ENCODE measurements around the gene GTF2IRD1. TPM values are rescaled to one million over a fixed set of nuclear protein-coding genes. Genes with fewer than 3 reads are reported as not detected.
"Not testable (repeated sequence)": the region's sequence is repeated elsewhere in the genome, so short reads cannot be mapped to it uniquely, and the experiment has no call there.

GTF2IRD1 gene, protein sequence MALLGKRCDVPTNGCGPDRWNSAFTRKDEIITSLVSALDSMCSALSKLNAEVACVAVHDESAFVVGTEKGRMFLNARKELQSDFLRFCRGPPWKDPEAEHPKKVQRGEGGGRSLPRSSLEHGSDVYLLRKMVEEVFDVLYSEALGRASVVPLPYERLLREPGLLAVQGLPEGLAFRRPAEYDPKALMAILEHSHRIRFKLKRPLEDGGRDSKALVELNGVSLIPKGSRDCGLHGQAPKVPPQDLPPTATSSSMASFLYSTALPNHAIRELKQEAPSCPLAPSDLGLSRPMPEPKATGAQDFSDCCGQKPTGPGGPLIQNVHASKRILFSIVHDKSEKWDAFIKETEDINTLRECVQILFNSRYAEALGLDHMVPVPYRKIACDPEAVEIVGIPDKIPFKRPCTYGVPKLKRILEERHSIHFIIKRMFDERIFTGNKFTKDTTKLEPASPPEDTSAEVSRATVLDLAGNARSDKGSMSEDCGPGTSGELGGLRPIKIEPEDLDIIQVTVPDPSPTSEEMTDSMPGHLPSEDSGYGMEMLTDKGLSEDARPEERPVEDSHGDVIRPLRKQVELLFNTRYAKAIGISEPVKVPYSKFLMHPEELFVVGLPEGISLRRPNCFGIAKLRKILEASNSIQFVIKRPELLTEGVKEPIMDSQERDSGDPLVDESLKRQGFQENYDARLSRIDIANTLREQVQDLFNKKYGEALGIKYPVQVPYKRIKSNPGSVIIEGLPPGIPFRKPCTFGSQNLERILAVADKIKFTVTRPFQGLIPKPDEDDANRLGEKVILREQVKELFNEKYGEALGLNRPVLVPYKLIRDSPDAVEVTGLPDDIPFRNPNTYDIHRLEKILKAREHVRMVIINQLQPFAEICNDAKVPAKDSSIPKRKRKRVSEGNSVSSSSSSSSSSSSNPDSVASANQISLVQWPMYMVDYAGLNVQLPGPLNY
- 6.1 and 7.4 TPM in 2 replicates for total RNA-seq

DNA sequence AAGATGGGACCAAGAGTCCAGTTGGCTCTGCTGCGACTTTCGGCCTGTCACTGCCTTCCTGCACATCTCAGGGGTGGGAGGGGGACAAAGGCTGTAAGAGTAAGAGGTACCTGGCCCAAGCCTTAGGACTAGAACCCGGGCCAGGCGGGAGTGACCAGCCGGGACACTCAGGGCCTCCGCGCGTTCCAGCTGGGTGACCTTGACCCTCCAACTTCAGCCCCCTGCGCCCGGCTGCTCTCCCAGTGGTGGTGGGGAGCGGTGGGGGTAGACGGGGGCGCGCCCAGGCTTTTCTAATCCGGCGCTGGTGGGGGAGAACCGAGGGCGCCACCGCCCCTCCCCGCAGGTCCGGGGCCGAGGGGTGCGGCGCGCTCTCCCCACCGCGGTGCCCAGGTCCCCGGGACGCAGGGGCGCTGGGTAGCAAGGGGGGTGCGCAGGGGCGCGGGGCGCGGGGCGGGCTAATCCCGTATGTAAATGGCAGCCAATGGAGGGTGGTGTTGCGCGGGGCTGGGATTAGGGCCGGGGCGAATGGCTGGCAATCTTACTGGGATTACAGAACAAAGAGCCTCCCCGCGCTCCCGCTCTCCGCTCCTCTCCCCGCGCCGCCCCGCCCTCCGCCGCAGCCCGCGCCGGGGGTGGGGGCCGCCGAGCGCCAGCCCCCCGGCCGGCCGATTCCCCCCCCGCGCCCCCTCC is at the start of gene GTF2IRD1:
Gene GTF2IRD1 (plus strand): TSS at position 585 of the 690 bp plus-strand sequence. CDS start 54,175 bp downstream, outside the sequence.
- DNase-seq: peak; percentile 68

DNA sequence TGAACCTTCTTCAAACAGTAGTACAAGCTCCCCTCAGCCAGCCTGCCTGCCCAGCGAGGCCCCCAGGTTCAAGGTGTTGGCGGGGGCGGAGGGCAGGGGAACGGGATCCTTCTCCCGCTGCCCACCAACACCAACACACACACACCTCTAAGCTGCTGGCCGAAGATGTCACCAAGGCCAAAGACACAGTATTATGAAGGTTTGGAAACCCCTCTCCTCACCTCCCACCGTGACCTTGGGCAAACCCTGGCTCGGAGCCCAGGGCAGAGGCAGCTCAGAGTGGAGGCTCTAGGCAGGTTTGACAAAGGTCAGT is 49.4 kb upstream of the GTF2IRD1 start:
- DNase-seq: no peak

DNA sequence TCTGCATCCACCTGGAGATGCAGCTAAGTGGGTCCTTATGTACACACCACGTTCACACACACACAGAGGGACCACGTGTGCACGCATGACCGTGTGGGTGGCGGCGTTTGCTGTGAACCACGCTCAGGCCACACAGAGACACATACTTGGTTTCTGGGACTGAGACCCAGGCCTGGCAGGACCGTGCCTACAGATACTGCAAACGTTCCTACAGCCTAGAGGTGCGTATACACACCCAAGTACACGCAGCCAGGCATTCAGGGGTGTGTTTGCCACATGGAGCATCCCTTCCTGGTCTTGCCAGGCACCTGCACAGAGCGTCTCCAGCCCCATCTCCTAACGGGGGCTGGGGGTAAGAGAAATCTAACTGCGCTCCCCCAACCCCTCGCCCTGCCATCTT is 49.0 kb upstream of the GTF2IRD1 start:
- DNase-seq: no peak

DNA sequence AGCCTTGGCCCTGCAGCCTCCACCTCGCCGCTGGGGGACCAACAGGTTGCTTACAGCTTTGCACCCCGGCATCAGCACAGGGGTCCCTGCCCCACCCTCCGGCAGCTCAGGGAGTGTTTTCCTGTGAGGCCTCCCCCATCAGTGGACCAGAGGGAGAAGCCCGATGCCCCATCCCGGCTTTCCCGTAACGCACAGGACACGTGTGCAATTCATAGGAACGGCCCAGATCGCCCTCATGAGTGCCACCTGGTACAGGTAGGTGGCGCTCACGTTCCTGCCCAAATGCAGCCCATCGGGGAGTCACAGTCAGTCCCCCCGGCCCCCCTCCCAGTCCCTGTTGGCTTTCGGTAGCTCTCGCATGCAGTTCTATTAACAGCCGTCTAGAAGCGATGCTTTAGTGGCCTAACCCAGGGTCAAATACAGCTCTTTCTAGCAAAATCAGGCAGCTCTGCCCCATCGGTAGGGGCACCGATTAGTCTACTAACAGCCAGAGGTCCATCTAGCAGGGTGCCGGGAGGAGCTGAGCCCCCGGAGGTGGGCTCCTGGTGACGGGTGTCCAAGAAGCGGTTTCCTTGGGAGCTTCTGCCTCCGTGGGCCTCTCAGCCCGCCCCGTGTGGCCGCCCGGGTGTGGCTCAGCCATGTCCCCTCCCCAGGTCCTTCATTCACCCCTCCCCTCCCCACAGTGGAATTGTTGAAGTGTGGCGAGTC is 48.4 kb upstream of the GTF2IRD1 start:
- peak; percentile 33 for DNase-seq

DNA sequence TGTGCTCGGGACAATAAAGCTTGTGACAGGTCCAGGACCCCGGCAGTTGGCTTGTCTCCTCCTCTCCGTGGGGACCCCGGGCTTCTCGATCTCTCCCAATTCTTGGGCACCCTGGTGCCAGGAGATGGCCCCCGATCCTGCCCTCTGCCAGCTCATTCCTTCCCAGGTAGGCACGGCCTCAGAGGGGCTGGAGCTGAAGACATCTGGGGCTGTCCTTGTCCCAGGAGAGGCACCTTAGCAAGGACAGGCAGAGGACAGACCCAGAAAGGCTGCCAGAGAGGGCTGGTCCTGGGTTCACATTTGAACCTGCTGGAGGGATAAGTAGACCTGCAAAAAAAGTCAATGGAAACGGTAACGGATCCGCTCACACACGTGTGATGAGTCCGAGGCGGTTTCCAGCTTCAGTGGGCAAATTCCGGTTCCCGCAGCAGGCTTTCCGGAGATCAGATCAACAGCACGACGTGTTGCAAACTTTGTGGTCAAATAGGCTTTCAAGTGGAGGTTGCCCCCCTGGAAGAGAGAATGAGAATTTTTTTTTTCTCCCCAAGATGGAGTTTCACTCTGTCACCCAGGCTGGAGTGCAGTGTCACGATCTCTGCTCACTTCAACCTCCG is 47.7 kb upstream of the GTF2IRD1 start:
- DNase-seq: no peak

DNA sequence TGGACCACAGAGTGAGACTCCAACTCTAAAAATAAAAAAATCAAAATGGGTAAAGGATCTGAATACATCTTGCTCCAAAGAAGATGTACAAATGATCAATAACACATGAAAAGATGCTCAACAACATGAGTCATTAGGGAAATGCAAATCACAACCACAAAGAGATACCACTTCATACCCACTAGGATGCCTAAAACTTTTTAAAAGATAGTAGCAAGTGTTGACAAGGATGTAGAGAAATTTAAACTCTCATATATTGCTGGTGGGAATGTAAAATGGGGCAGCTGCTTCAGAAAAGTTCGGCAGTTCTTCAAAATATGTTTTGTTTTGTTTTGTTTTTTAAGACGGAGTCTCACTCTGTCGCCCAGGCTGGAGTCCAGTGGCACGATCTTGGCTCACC is 45.7 kb upstream of the GTF2IRD1 start:
- DNase-seq: no peak

DNA sequence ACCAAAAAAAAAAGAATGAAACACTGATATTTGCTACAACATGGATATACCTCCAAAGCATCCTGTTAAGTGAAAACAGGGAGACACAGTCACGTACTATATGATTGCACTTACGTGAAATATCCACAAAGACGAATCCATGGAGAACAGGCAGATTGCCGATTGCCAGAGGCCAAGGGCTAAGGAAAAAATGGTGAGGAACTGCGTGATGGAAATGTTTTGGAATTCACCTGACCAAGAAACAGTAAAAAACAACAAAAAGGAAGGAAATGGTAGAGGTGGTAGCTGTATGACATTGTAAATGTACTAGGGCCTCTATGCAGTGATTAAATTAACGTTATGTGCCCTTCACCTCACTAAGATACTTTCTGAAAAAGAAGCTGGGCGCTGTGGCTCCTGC is 44.1 kb upstream of the GTF2IRD1 start:
- peak; percentile 35 for DNase-seq

DNA sequence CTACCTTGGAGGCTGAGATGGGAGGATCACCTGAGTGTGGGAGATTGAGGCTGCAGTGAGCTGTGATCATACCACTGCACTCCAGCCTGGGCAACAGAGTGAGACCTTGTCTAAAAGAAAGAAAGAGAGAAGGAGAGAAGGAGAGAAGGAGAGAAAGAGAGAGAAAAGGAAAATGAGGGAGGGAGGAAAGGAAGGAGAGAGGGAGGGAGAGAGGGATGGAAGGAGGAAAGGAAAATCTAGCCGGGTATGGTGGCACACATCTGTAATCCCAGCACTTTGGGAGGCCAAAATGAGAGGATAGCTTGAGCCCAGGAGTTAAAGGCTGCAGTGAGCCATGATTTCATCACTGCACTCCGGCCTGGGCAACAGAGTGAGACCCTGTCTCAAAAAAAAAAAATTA is 42.9 kb upstream of the GTF2IRD1 start:
- no peak for DNase-seq

DNA sequence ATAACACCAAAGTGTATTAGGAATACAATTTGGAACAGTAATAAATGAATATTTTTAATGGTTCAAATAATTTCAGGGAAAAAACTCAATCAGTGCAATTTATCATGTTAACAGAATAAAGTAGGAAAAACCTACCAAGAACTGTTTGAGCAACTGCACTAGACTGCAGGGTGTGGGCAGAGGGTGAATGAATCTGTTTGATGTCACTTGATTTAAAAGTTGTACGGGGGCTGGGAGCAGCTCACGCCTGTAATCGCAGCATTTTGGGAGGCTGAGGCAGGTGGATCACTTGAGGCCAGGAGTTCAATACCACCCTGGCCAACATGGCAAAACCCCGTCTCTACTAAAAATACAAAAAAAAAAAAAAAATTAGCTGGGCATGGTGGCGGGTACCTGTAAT is 42.1 kb upstream of the GTF2IRD1 start:
- not testable (repeated sequence) for DNase-seq

DNA sequence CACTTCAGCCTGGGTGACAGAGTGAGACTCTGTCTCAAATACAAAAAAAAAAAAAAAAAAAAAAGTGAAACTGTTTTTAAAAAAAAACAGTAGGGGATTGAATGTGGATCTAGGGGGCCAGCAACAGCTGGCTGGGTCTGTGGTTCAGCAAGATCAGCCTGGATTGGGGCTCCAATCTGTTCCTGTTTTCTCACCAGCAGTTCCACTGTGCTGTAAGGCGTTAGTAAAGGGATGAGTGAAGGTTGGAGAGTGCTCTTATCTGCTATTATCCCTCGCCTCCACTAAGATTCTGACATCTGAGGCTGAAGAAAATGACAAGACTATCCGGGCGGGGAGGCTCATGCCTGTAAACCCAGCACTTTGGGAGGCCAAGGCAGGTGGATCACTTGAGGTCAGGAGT is 41.6 kb upstream of the GTF2IRD1 start:
- no peak for DNase-seq

DNA sequence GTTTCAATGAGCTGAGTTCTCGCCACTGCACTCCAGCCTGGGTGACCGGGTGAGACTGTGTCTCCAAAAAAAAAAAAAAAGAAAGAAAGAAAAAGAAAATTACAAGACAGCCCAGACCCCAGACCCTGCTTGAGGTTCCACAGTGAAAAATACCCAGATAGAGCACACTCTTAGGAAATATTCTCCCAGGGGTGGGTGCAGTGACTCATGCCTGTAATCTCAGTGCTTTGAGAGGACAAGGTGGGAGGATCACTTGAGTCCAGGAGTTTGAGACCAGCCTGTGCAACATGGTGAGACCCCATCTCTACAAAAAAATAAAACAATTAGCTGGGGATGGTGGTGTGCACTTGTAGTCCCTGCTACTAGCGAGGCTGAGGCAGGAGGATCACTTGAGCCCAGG is 41.1 kb upstream of the GTF2IRD1 start:
- no peak for DNase-seq

DNA sequence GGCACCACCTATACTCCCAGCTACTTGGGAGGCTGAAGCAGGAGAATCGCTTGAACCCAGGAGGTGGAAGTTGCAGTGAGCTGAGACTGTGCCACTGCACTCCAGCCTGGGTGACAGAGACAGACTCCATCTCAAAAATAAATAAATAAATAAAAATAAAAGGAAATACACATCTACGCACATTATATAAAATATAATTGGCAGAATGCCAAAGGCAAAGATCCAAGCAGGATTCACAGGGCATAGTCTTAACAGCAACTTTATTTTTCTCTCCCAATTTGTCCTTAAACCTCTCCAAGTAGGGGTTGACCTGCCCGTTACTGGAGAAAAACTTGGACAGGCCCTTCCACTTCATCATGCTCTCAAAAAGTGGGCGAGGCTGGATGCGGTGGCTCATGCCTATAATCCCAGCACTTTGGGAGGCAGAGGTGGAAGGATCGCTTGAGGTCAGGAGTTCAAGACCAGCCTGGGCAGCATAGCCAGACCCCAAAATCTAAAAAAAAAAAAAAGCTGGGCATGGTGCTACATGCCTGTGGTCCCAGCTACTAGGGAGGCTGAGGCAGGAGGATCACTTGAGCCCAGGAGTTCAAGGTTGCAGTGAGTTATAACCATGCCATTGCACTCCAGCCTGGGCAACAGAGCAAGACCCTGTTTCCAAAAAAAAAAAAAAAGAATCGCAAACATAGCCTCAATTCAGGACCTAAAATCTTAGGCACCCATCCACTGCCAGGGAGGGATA is 38.9 kb upstream of the GTF2IRD1 start:
- not testable (repeated sequence) for DNase-seq

DNA sequence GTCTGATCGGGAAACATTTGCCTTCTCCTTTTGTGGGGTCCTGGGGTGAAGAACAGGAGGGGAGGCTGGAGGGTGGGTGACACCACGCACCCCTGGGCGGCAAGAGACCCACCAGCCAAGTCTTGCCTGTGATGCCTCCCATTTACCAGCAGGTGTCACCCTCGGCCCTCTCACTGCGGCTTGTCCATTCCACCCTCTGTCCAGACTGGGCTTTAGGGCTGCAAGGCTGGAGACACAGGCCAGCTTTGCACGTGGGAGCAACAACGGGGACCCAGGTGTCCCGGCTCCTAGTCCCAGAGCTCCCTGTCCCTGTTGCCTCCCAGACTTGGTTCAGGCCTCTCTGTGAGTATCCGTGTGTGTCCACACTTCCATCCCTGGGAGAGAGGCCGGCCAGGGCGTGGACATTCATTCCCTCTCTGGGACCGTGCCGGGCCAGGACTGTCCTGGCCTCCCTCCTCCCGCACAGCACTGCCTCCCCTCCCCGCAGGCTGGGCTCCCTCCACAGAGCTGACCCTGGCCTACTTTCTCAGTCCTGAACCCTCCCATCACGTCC is 36.2 kb upstream of the GTF2IRD1 start:
- peak; percentile 80 for DNase-seq

DNA sequence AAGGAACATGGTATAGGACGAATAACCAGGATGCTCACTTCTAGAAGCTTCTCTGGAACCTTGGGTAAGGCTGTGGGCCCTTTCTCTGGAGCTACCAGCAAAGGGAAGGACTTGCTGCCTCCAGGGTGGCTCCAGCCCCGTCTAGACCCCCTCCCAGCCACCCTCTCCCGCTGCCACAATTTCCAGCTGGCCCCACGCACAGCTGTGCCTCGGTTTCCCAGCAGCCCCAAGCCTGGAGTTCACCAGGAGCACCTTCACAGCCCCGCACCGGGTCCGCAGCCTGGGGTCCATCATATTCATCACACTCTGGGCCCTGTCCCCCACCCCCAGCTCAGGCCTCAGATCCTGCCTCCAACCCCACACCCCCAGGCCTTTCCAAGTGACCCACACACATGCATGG is 35.6 kb upstream of the GTF2IRD1 start:
- DNase-seq: no peak

DNA sequence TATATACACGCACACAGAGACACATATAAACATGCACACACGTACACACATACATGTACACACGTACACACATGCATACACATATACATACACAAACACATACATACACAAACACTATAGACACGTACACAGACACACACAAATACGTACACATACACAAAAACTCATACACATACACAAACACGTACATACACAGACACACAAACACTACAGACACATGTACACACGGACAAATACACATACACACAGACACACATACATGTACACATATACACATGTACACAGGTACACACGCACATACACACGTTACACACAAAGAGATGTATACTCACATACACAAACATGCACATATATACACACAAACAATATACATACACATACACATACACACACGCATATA is 35.2 kb upstream of the GTF2IRD1 start:
- DNase-seq: no peak

DNA sequence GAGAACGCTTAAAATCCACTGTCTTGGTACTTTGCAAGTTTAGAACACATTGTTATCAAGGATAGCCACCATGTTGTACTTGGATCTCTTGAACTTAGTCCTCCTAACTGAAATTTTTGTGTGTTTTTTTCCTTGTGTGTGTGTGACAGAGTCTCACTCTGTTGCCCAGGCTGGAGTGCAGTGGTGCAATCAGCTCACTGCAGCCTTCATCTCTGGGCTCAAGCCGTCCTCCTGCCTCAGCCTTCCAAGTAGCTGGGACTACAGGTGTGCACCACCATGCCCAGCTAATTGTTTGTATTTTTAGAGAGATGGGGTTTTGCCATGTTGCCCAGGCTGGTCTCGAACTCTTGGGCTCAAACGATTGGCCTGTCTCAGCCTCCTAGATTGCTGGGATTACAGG is 34.5 kb upstream of the GTF2IRD1 start:
- DNase-seq: not testable (repeated sequence)

DNA sequence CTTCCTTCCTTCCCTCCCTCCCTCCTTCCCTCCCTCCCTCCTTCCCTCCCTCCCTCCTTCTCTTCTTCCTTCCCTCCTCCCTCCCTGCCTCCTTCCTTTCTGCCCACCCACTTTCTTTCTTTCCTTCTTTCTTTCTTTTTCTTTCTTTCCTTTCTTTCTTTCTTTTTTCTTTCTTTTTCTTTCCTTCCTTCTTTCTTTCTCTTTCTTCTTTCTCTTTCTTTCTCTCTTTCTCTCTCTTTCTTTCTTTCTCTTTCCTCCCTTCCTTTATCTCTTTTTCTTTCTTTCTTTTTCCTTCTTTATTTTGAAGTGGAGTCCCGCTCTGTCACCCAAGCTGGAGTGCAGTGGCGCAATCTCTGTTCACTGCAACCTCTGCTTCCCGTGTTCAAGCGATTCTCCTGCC is 33.7 kb upstream of the GTF2IRD1 start:
- DNase-seq: no peak

DNA sequence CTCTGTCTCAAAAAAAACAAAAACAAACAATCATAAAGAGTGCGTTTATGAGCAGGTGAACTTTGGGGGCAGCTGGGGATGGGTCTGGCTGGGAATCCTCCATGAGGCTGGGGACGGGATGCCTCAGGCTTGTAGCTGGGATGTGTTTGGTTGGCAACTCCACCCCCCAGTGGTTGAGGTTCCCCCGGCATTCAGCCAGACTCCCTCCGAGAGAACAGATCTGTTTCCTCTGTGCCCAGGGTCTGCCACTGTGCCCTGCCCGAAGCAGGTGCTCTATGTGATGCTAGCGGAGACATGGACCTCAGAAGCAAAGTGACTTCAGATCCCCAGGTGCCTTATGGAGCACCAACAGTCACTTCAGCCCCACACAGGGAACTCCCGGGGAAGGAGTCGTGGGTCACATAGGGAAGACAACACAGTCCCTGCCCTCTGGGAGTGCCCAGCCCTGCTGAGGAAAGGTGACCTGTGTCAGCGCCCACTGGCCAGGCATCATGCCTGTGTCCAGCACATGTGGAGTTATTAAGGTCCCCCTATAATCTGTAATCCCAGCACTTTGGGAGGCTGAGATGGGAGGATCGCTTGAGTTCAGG is 29.3 kb upstream of the GTF2IRD1 start:
- no peak for DNase-seq

DNA sequence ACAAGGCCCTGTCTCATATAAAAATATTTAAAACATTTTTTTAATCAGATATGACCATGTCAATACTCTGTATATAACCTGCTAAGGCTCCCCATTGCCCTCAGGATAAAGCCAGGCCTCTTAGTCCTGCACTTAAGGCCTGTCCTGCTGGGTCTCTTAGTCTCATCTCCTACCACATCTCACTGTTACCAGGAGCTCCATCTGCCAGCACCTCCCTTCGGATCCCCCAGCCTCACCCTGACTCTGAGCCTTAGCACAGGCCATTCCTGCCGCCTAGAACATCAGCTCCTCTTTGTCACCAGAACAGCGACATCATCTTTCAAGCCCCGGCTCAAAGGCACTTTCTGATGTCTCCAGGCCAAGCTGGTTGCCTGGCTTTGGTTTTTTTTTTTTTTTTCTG is 25.7 kb upstream of the GTF2IRD1 start:
- DNase-seq: no peak

DNA sequence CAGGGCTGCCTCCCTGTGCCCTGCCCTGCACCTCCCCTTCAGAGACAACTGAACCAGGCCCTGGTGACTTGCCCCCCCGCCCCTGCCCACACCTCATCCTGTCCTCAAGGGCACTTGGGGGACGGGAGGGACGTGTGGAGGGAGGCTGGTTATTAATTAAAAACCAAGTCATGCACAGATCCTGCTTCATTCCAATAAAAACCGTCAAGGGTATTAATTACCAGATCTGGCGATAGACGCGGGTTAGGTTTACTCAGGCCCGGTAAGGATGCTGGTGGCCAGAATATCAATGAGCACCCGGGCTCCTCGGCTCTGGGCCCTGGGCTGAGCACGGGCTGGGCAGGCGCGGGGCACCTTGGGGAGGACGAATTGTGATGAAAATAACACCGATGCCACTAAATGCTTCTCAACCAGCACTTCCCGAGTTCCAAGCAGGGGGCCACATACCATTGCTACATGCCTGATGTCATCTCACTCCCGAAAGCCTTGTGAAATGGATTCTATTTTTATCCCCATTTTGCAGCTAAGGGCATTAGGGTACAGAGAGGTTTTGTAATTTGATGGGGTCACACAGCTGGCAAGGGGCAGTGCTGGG is 24.5 kb upstream of the GTF2IRD1 start:
- no peak for DNase-seq

All from dermis blood vessel endothelial cell (primary cell).